ENCODE results near the gene GCN1. TPM values are rescaled to one million over a fixed set of nuclear protein-coding genes. Genes with fewer than 3 reads are reported as not detected.

The GCN1 gene
- total RNA-seq, 1 experiment from 2014 or later, result 117 TPM

DNA sequence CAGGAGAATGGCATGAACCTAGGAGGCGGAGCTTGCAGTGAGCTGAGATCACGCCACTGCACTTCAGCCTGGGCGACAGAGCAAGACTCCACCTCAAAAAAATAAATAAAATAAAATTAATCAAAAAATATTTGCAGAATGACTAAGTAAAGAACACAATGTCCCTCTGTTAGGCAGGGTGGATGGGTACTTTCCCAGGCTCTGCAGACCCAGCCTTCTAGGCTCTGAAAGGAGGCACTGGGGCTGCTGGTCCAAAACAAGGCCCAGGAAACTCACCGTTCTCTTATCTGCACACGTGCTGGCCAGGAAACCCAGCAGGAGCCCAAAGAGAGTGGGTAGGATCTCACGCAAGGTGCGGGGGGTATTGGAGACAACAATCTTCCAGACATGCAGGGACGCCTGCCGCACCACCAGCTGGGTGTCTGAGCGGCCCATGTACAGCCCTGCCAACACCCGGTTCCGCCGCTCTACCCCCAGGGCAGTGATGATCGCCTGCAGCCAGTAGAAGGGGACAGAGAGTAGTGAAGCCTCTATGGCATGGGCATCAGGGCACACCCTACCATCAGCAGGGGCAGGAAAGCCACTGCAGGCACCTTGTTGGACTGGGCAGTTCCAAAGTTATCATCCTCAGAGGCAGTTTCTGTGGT, 52.2 kb downstream of the GCN1 start:
- H3K4me1 Mint-ChIP-seq (ENCODE audit: insufficient read depth, unreplicated experiment), result no peaks in the 10 kb centered on the region
- no peaks in the 10 kb centered on the region for H3K27me3 Mint-ChIP-seq (ENCODE audit: insufficient read depth, unreplicated experiment)
- TF ChIP-seq, protein P1, sequence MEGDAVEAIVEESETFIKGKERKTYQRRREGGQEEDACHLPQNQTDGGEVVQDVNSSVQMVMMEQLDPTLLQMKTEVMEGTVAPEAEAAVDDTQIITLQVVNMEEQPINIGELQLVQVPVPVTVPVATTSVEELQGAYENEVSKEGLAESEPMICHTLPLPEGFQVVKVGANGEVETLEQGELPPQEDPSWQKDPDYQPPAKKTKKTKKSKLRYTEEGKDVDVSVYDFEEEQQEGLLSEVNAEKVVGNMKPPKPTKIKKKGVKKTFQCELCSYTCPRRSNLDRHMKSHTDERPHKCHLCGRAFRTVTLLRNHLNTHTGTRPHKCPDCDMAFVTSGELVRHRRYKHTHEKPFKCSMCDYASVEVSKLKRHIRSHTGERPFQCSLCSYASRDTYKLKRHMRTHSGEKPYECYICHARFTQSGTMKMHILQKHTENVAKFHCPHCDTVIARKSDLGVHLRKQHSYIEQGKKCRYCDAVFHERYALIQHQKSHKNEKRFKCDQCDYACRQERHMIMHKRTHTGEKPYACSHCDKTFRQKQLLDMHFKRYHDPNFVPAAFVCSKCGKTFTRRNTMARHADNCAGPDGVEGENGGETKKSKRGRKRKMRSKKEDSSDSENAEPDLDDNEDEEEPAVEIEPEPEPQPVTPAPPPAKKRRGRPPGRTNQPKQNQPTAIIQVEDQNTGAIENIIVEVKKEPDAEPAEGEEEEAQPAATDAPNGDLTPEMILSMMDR (IDR thresholded peaks at IDR 0.05; ENCODE audit: unreplicated experiment), result no peak
- no peak overlapping the region for H3K4me3 Mint-ChIP-seq (ENCODE audit: unreplicated experiment)
- no peak for DNase-seq (ENCODE audit: unreplicated experiment)
- H3K9me3 Mint-ChIP-seq (ENCODE audit: unreplicated experiment), result no peaks in the 10 kb centered on the region
- H3K27ac Mint-ChIP-seq (ENCODE audit: low read depth, unreplicated experiment), result no peak overlapping the region
- CTCF ChIA-PET, result no interaction called here
- BruUV-seq (replicated peaks), result no TSS peak
- intact Hi-C loops (cut with micrococcal nuclease), result no loop called here
- POLR2A ChIA-PET, result interaction anchor here (1.2 to 1.3 kb wide), 2 partner anchors 22 to 51 kb away, joined by 3 read pairs; no protein-coding TSS in a partner anchor
- H3K36me3 Mint-ChIP-seq (ENCODE audit: insufficient read depth, unreplicated experiment), result peaks cover 98% of the 10 kb centered on the region

DNA sequence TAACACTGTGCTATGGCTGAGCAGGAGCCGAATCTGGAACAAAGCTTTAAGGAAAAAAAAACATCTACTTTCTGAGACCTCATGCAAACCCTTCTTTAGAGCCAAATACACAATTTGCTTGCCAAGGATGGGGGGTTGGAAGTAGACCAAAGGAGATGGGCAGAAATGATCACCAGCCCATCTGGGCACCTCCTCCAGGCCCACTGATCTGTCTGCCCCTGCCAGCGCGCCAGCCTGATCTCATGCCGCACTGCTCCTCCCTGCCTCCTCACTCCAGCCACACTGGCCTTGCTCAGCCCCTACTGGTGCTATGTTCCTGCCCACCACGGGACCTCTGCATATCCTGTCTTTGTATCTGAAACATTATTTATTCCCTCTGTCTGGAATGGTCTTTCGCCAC, 53.2 kb downstream of the GCN1 start:
- POLR2A ChIA-PET, result no interaction called here
- H3K9me3 Mint-ChIP-seq (ENCODE audit: unreplicated experiment), result no peaks in the 10 kb centered on the region
- H3K4me1 Mint-ChIP-seq (ENCODE audit: insufficient read depth, unreplicated experiment), result no peaks in the 10 kb centered on the region
- H3K27ac Mint-ChIP-seq (ENCODE audit: low read depth, unreplicated experiment), result no peak overlapping the region
- no peaks in the 10 kb centered on the region for H3K27me3 Mint-ChIP-seq (ENCODE audit: insufficient read depth, unreplicated experiment)
- TF ChIP-seq, protein P1 (IDR thresholded peaks at IDR 0.05; ENCODE audit: unreplicated experiment), result no peak
- CTCF ChIA-PET, result no interaction called here
- H3K36me3 Mint-ChIP-seq (ENCODE audit: insufficient read depth, unreplicated experiment), result peaks cover 98% of the 10 kb centered on the region
- no TSS peak for BruUV-seq (replicated peaks)
- intact Hi-C loops (cut with micrococcal nuclease), result no loop called here
- no peak overlapping the region for H3K4me3 Mint-ChIP-seq (ENCODE audit: unreplicated experiment)
- DNase-seq (ENCODE audit: unreplicated experiment), result no peak

DNA sequence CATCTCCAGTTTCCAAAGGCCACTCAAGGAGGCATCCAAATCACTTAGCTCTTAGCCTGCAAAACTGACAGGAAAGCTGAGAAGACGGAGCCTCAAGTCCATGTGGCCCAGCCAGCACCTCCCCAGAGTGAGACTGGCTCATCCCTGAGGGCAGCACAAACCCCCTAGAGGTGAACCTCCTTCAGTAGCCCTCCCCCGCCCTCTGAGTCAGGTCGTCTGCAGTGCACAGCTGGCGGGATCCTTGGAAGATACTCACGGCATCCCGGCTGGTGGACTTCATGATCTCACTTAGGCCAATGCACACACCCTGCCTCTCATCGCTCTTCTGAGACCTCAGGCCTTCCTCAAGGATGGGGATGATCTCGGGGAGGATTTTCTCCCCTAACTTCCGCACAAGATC, 53.9 kb downstream of the GCN1 start:
- peaks cover 95% of the 10 kb centered on the region for H3K36me3 Mint-ChIP-seq (ENCODE audit: insufficient read depth, unreplicated experiment)
- intact Hi-C loops (cut with micrococcal nuclease), result no loop called here
- POLR2A ChIA-PET, result no interaction called here

DNA sequence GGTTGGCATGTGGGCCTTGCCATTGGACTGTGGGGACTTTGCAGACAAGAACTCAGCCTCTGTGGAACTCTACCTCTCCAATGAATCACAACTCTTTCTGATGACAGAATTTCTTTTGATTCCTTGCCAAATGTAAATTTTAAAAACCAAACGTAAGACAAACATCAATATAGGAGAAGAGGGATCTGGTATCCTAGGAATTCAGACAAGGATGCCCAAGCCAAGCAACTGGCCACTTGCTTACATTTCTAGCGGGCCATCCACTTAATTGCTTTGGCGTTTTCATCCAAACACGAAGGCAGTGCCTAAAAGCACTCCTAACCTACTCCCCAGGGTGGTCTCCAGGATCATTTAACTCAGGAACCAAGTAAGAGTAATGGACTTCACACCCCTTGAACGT, 54.6 kb downstream of the GCN1 start:
- ChIA-PET POLR2A (interaction anchor here (1.3 kb wide), 1 partner anchor 17 kb away, joined by 8 read pairs; no protein-coding TSS in a partner anchor), CTCF (interaction anchor here (0.6 kb wide), 1 partner anchor 19 kb away, joined by 3 read pairs; no protein-coding TSS in a partner anchor)
- DNase-seq (ENCODE audit: unreplicated experiment), result no peak
- Mint-ChIP-seq H3K4me3 (ENCODE audit: unreplicated experiment) (no peak overlapping the region), H3K4me1 (ENCODE audit: insufficient read depth, unreplicated experiment) (no peaks in the 10 kb centered on the region), H3K27ac (ENCODE audit: low read depth, unreplicated experiment) (peak overlapping the region; percentile 11), H3K27me3 (ENCODE audit: insufficient read depth, unreplicated experiment) (no peaks in the 10 kb centered on the region), H3K36me3 (ENCODE audit: insufficient read depth, unreplicated experiment) (peaks cover 95% of the 10 kb centered on the region), H3K9me3 (ENCODE audit: unreplicated experiment) (no peaks in the 10 kb centered on the region)
- TF ChIP-seq, protein P1 (IDR thresholded peaks at IDR 0.05; ENCODE audit: unreplicated experiment), result no peak
- BruUV-seq (replicated peaks), result no TSS peak
- intact Hi-C loops (cut with micrococcal nuclease), result no loop called here

More for the DNA sequence above, 53.9 kb downstream of the GCN1 start:
- Mint-ChIP-seq H3K27me3 (ENCODE audit: insufficient read depth, unreplicated experiment) (no peaks in the 10 kb centered on the region), H3K4me1 (ENCODE audit: insufficient read depth, unreplicated experiment) (no peaks in the 10 kb centered on the region), H3K9me3 (ENCODE audit: unreplicated experiment) (no peaks in the 10 kb centered on the region), H3K27ac (ENCODE audit: low read depth, unreplicated experiment) (no peak overlapping the region), H3K4me3 (ENCODE audit: unreplicated experiment) (no peak overlapping the region)
- TF ChIP-seq, protein P1 (IDR thresholded peaks at IDR 0.05; ENCODE audit: unreplicated experiment), result no peak
- BruUV-seq (replicated peaks), result no TSS peak
- CTCF ChIA-PET, result interaction anchor here (0.6 kb wide), 1 partner anchor 18 kb away, joined by 3 read pairs; no protein-coding TSS in a partner anchor
- DNase-seq (ENCODE audit: unreplicated experiment), result no peak
